Hepatocyte (in vitro differentiated cells): ENCODE measurements around the gene DENND1A.

Source experiments
- EZH2 ChIP-seq: fragments of 200-600 bp; sonication (generic); IDR thresholded peaks from 2 replicates; pipeline ENCODE4 v1.6.1; 2016; ENCODE audit warnings: antibody characterized with exemption, mild to moderate bottlenecking, borderline replicate concordance
- TF ChIP-seq, protein P1 (sequence below): fragments of 200-600 bp; sonication (generic); IDR thresholded peaks from 2 replicates; pipeline ENCODE4 v1.5.1; 2016; ENCODE audit warnings: antibody characterized with exemption, mild to moderate bottlenecking; ENCODE audit not compliant: poor library complexity

- TF ChIP-seq, protein P1, sequence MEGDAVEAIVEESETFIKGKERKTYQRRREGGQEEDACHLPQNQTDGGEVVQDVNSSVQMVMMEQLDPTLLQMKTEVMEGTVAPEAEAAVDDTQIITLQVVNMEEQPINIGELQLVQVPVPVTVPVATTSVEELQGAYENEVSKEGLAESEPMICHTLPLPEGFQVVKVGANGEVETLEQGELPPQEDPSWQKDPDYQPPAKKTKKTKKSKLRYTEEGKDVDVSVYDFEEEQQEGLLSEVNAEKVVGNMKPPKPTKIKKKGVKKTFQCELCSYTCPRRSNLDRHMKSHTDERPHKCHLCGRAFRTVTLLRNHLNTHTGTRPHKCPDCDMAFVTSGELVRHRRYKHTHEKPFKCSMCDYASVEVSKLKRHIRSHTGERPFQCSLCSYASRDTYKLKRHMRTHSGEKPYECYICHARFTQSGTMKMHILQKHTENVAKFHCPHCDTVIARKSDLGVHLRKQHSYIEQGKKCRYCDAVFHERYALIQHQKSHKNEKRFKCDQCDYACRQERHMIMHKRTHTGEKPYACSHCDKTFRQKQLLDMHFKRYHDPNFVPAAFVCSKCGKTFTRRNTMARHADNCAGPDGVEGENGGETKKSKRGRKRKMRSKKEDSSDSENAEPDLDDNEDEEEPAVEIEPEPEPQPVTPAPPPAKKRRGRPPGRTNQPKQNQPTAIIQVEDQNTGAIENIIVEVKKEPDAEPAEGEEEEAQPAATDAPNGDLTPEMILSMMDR = no peak
- TF ChIP-seq EZH2 = no peak
Measured at GRCh38 chr9:123710299-123710698, 219.6 kb downstream of the DENND1A start.
